DMS53 treated with DMSO at 0.1 percent for 48 hours (cell line): ENCODE measurements around the gene MDH1B.

Experiments used
- DNase-seq: peaks from one replicate; lab custom pipeline; 2025; ENCODE audit not compliant: unreplicated experiment; lab: John Stamatoyannopoulos, UW

The MDH1B gene

GRCh38 chr2:206698811-206699210 lies 66.3 kb downstream of the MDH1B start:
- no peak for DNase-seq

GRCh38 chr2:206696910-206697309 lies 68.2 kb downstream of the MDH1B start:
- DNase-seq: no peak

- peak; percentile 75 for DNase-seq
These were observed 71.6 kb downstream of the MDH1B start for GRCh38 chr2:206693399-206694137.

- no peak for DNase-seq
These were observed 72.2 kb downstream of the MDH1B start for GRCh38 chr2:206692971-206693370.

- DNase-seq: no peak
These were observed 76.1 kb downstream of the MDH1B start for GRCh38 chr2:206688990-206689389.

- DNase-seq: no peak
These were observed 76.7 kb downstream of the MDH1B start for GRCh38 chr2:206688453-206688852.
